Fibroblast of villous mesenchyme (primary cell): ENCODE results near the gene KCNA3. TPM values are rescaled to one million over a fixed set of nuclear protein-coding genes. Genes with fewer than 3 reads are reported as not detected.

ENCODE experiments used
- DNase-seq: peaks from one replicate; pipeline ENCODE4 v3.0.0-alpha.2; 2010; ENCODE audit warnings: low read depth
- H3K4me3 ChIP-seq: 2 replicates; pipeline ENCODE4 v1.5.1; 2011; ENCODE audit warnings: low read depth, mild to moderate bottlenecking, low read length
- CTCF ChIP-seq: IDR thresholded peaks from 2 replicates; pipeline ENCODE4 v1.5.1; 2012; ENCODE audit warnings: low read depth, mild to moderate bottlenecking, low read length; ENCODE audit not compliant: insufficient read depth
- total RNA-seq: library from RNA; depleted of rRNA; stranded (reverse); fragments of >200 nt; gene quantifications from 2 replicates; pipeline ENCODE4 v1.2.3, GENCODE V29; 2012

Gene KCNA3
- total RNA-seq, 1 donor = under 0.01 TPM

DNA sequence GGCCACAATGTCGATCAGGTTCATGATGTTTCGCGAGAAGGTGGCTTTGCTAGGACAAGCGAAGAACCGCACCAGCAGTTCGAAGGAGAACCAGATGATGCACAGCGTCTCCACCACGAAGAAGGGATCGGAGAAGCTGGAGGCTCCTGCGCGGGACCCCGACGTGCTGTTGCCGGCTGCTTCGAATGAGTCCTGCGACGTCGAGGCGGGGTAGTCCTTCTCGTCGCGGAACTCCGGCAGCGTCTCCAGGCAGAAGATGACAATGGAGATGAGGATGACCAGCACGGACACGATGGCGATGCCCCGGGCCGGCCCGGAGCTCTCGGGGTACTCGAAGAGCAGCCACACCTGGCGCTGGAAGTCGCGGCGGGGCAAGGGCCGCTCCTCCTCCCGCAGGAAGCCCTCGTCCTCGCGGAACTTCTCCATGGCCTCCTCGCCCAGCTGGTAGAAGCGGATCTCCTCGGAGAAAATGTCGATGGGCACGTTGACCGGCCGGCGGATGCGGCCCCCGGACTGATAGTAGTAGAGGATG is 869 bp downstream of the KCNA3 start:
- no peak for DNase-seq
- H3K4me3 ChIP-seq = no peak overlapping the region
- no peak for TF ChIP-seq CTCF

DNA sequence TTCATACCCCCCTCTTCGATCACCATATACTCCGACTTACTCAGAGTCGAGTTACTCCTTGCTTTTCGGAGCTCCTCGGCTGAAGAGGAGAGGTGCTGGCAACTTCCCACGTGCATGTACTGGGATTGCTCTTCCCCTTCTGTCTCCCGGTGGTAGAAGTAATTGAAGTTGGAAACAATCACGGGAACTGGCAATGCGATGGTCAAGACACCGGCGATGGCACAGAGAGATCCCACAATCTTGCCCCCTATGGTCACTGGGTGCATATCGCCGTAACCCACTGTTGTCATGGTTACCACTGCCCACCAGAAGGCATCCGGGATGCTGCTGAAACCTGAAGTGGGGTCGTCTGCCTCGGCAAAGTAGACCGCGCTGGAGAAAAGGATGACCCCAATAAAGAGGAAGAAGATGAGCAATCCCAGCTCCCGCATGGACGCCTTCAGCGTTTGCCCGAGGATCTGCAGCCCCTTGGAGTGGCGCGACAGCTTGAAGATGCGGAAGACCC is 1.5 kb downstream of the KCNA3 start:
- no peak for DNase-seq
- no peak overlapping the region for H3K4me3 ChIP-seq
- TF ChIP-seq CTCF = no peak

- no peak for TF ChIP-seq CTCF
- no peak for DNase-seq
- H3K4me3 ChIP-seq = no peak overlapping the region
Measured at GRCh38 chr1:110672753-110673108, 2.0 kb downstream of the KCNA3 start.

DNA sequence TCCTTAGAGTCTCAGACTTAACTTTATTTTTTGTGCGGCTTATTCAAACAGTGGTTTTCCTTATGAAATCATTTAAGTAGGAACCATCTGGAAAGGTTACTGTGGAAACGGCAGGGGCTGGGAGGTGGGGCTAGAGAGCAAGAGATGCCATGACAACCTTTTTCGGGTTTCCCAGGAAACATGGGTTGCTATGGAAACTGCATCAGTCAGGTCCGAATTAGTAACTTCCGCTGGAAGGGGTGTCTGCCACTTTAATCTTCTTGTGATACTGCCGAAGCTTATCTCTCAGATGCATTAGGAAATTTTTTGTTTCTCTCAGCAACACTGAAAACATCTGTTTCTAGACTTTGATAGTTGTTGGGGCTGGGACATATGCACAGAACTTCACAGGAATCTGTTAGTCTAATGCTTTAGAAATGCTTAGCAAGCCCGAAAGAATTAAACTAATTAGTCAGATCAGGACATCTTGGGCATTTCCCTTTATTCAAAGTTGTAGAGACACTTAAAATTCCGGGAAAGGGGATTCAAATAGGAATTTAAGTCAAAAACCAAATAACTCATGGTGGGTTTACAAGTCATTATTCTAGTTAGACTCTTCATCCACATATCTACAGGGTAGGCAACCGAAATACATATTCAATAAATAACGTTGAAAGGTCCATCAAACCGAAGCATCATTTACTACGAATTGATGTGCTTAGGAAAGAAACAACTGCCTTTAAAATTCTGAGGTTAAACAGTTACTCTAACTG is 2.6 kb downstream of the KCNA3 start:
- TF ChIP-seq CTCF = no peak
- peak; percentile 4 for DNase-seq
- H3K4me3 ChIP-seq = no peak overlapping the region

GRCh38 chr1:110671361-110671760 is 3.4 kb downstream of the KCNA3 start:
- DNase-seq = no peak
- H3K4me3 ChIP-seq = no peak overlapping the region
- no peak for TF ChIP-seq CTCF

GRCh38 chr1:110668549-110668948 is 6.2 kb downstream of the KCNA3 start:
- H3K4me3 ChIP-seq = no peak overlapping the region
- TF ChIP-seq CTCF = no peak
- no peak for DNase-seq
